SH-SY5Y (cell line): ENCODE measurements around the gene ZMAT2.

ENCODE experiments used
- GATA2 ChIP-seq: IDR thresholded peaks from 2 replicates; pipeline ENCODE4 v1.6.1; 2011; ENCODE audit warnings: mild to moderate bottlenecking, low read depth, low read length
- GATA3 ChIP-seq: IDR thresholded peaks from 2 replicates; pipeline ENCODE4 v1.6.1; 2011; ENCODE audit warnings: low read depth, mild to moderate bottlenecking, low read length, moderate library complexity

ZMAT2 gene, protein sequence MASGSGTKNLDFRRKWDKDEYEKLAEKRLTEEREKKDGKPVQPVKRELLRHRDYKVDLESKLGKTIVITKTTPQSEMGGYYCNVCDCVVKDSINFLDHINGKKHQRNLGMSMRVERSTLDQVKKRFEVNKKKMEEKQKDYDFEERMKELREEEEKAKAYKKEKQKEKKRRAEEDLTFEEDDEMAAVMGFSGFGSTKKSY

GRCh38 chr5:140700177-140701144 lies at the start of gene ZMAT2:
TSS of gene ZMAT2 (plus strand) at chr5:140700447. CDS start at chr5:140700461, 14 bp downstream.
- TF ChIP-seq GATA2 (no peak), GATA3 (no peak)

DNA sequence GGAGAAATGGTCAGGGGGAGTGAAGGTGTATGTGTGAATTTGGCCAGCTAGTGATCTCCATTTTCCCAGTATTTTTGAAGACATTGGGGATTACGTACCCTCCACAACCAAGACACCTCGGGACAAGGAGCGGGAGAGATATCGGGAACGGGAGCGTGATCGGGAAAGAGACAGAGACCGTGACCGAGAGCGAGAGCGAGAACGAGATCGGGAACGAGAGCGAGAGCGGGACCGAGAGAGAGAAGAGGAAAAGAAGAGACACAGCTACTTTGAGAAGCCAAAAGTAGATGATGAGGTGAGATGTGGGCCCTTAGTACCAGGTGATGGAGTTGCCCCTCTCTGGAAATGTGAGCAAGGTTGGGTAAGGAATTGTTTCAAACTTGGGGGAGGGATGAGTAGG lies 41.4 kb upstream of the ZMAT2 start:
- no peak for TF ChIP-seq GATA2

DNA sequence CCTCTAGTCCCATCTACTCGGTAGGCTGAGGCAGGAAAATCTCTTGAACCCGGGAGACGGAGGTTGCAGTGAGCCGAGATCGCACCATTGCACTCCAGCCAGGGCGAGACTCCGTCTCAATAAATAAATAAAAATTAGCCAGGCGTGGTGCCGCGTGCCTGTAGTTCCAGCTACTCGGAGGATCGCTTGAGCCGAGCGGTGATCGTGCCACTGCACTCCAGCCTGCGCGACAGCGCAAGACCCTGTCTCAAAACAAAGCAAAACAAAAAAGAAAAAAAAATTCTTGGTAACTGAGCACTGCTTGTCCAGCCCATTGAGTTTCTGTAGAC lies 36.3 kb upstream of the ZMAT2 start:
- TF ChIP-seq GATA3 (no peak), GATA2 (no peak)

- TF ChIP-seq GATA3 (no peak), GATA2 (no peak)
These were observed 35.7 kb upstream of the ZMAT2 start, which contains the start of gene WDR55 for GRCh38 chr5:140664359-140665119. TSS of gene WDR55 (plus strand) at chr5:140664904. CDS start at chr5:140664913, 9 bp downstream.

DNA sequence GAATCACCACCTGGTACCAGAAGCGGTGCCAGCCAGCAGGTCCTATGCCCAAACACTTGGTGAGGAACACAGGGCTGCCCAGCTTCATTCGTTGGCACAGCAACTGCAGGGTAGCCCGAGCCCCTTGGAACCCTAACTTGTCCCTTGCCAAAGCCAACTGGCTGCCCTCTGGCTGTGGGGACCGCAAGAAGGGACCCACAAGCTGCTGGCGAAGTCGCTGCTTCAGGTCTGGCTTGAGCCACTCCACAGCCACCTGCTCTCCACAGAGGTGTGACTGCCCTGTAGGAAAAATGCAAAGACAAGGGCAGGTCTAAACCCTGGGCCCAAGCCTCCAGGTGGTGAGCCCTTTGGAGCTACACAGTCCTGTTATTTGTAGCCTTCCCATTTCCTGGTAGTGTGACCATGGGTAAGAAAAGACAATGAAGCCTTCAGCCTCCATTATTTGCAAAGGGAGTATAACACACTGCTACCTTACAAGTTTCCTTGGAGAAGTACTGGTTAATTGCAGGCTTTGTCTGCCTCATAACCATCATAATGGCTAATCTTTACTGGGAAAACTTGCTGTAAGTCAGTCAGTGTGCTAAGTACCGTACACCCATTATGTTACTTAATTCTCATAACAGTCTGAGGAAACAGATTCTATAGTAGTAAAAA lies 28.6 kb upstream of the ZMAT2 start:
- TF ChIP-seq GATA2 (no peak), GATA3 (no peak)

DNA sequence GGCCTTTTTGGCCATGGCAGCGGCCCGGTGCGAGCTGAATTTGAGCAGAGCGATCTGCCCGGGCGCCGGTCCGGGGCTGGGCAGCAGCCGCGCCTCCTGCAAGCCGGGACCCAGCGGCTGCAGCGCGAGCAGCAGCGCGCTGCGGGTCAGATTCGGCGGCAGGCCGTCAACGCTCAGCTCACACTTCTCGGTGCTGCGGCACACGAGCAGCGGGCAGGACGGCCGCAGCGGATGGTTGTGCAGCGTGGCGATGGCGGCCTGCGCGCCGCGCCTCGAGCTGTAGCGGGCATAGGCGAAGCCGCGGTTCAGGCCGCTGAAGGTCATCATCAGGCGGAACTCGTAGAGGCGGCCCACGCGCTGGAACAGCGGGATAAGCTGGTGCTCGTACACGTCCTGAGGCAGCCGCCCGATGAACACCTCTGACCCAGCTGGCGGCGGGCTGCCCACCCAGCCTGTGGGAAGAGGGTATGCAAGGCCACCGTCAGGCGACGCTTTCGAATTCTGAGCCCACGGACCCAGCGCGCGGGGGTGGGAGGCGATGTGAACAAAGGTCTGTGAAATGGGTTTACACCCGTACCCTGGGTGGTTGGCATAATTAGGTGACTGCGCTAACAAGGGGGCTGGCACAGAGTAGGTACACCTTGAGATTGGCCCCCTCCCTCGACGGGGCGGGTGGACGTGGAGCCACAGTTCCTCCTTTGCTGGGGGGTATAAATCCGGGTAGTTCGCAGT lies 27.6 kb upstream of the ZMAT2 start:
- no peak for TF ChIP-seq GATA3
- TF ChIP-seq GATA2 = no peak

DNA sequence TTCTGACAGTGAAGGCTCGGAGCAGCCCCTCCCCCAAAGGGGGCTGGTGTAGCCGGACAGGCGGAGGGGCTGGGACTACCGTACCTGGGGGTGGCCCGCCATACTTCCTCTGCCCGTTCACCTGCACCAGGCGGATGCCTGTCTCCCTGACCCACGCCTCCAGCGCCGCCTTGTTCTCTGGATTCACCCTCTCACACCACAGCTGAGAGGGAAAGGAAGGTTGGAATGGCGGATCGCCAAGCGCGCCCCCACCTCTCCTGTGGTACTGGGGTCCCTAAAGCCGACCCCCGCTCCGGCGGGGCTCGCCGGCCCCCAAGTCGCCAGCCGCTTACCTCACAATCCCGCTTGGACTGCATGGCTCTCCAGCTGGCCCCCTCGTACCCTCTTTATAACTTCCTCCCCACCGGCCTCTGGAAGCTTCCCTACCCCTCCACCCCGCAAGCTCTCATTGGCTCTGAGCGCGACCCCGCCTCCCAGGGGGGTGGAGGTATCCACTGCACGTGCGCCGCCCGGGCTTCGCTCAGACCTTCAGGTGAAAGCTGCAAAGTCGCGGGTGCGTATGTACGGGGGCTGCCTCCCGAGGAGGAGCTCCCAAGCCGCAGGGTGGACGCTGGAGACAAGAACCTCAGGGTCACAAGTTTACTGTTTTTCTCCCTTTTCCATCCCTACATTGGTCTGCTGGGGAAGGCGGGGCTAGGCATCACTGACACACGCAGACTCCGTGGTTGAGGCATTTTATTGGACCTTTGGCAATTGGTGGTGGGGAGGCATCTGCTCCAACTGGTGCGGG lies 26.9 kb upstream of the ZMAT2 start, which contains the start of gene DND1:
Gene DND1 (minus strand): TSS at position 390 of the 790 bp plus-strand sequence. CDS start 34 bp downstream, at position 356.
- TF ChIP-seq GATA3 = no peak
- no peak for TF ChIP-seq GATA2

DNA sequence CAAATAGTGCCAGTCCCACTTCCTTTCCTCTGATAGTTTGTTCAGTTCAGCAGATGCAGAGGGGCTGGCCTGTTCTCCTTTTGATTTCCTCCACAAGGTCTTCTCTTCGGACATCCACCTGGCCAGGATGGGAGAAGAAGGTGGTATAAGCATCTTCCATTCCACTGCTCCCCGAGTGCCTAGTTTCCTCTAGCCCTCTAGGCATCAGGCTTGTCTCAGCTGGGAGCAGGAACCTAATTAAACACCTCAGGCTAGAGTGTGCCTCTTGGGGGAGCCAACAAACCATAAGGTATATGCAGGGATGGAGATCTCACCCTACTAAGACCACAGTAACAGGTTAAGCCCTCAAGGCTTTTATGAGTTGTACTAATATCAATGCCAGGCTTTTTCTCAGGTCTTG lies 26.0 kb upstream of the ZMAT2 start:
- TF ChIP-seq GATA3 (no peak), GATA2 (no peak)

DNA sequence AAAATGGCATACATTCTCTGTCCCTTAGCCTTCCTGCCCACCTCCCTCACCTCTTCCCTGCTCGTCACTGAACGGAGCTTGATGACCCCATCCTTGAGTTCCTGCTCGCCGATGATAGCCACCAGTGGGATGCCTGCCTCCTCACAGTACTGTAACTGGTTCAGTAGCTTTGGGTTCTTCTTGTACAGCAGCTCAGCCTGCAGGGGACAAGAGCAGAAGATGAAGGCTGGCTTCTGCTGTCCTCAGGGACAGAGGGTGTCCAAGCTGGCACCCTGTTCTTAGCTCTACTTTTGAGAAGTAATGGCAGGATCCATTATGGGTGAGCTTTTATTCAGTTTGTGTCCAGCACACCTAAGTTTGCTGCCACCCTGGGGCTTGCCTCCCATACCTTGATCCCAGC lies 25.6 kb upstream of the ZMAT2 start:
- TF ChIP-seq GATA3 = no peak
- TF ChIP-seq GATA2 = no peak

- TF ChIP-seq GATA2 (no peak), GATA3 (no peak)
These were observed 22.3 kb upstream of the ZMAT2 start for GRCh38 chr5:140677947-140678346.

DNA sequence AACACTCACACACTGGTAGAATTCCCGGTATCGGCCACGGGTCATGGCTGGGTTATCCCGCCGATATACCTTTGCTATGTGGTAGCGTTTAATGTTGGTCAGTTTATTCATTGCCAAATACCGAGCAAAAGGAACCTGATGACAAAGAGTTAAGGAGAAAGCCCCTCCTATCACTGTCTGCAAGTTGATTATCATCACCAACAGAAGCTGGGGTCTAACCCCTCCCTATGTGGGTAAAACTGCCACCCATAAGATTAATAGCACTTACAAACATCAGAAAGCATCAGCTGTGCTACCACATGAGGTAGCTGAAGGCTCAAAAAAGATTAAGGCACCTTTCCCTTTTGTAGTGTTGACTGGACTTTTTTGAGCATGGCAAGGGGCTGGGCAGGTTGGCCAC lies 21.3 kb upstream of the ZMAT2 start:
- TF ChIP-seq GATA3 = no peak
- no peak for TF ChIP-seq GATA2

GRCh38 chr5:140690376-140690932 lies 9.8 kb upstream of the ZMAT2 start:
- no peak for TF ChIP-seq GATA2
- no peak for TF ChIP-seq GATA3

DNA sequence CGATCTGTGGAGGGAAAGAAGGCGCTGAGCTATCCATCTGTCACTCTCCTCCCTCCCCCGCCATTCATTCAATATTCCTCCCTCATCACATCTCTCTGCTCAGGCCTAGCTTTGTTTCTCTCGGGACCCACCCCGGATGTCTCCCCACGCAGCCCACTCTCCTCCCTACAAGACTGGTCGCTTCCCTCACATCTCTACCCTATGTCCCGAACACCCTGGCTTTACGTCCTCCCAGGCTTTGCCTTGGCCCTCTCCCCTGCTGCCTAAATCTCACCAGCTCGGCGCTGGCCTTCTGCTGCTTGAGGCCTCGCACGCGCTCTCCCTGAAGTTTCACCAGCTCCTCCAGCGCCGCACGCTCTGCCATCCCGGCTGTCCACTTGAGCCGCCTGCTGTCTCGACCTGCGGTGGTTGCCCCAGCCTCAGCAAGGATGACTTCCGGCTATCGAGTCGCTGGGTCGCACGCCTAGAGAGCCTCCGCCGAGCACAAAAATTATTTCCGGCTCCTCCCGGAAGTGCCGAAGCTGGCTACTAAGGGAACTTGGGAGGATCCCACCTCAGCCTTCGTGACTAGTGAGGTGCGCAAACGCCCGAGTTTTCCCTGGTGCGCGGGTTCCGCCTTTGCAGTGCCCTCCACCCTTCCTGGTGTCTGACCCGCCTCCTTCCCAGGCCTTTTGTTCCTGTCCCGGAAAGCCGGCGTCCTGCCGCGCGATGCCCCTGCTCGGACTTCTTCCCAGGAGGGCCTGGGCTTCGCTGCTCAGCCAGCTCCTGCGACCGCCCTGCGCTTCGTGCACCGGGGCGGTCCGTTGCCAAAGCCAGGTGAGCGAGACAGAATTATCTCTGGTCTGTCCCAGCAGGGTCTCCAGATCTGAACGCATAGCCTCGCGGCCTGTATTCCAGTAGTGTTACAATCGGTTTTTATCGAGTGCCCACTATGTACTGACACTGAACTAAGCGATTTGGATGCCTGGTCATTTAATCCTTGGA lies 9.0 kb upstream of the ZMAT2 start, which contains the start of the genes HARS1 and HARS2:
Gene HARS1 (minus strand): TSS at position 430 of the 984 bp plus-strand sequence. CDS start 66 bp downstream, at position 364.
Gene HARS2 (plus strand): TSS at position 515 of the 984 bp plus-strand sequence. CDS start 194 bp downstream, at position 709.
- TF ChIP-seq GATA3 (no peak), GATA2 (no peak)
